COLO829 (cell line): Measurements from ENCODE around the gene PIP5K1A.
"Not testable (repeated sequence)": the region's sequence is repeated elsewhere in the genome, so short reads cannot be mapped to it uniquely, and the experiment has no call there.

Experiments used
- DNase-seq: peaks from one replicate; pipeline ENCODE4 v3.0.0; 2012; ENCODE audit warnings: low spot score

The PIP5K1A gene

GRCh38 chr1:151192047-151192446, 6.3 kb upstream of the PIP5K1A start:
- DNase-seq, result no peak

GRCh38 chr1:151193304-151193703, 5.0 kb upstream of the PIP5K1A start:
- DNase-seq, result no peak

- no peak for DNase-seq
Measured at GRCh38 chr1:151193856-151194255, 4.5 kb upstream of the PIP5K1A start.

GRCh38 chr1:151194894-151195594, 3.3 kb upstream of the PIP5K1A start:
- DNase-seq, result peak; percentile 38

- peak; percentile 90 for DNase-seq
Measured at GRCh38 chr1:151196292-151196800, 2.0 kb upstream of the PIP5K1A start.

- DNase-seq, result no peak
Measured at GRCh38 chr1:151197863-151198253, 494 bp upstream of the PIP5K1A start.

- DNase-seq, result peak; percentile 53
Measured at GRCh38 chr1:151199873-151200581, 1.7 kb downstream of the PIP5K1A start.

GRCh38 chr1:151205381-151205965, 7.1 kb downstream of the PIP5K1A start:
- DNase-seq, result not testable (repeated sequence)

- no peak for DNase-seq
Measured at GRCh38 chr1:151210830-151211229, 12.5 kb downstream of the PIP5K1A start.

GRCh38 chr1:151211972-151212705, 13.8 kb downstream of the PIP5K1A start:
- no peak for DNase-seq

- no peak for DNase-seq
Measured at GRCh38 chr1:151213560-151213959, 15.2 kb downstream of the PIP5K1A start.

GRCh38 chr1:151221616-151222015, 23.3 kb downstream of the PIP5K1A start:
- no peak for DNase-seq

- no peak for DNase-seq
Measured at GRCh38 chr1:151222130-151222529, 23.8 kb downstream of the PIP5K1A start.

- no peak for DNase-seq
Measured at GRCh38 chr1:151235235-151235634, 36.9 kb downstream of the PIP5K1A start.

GRCh38 chr1:151237678-151238466, 39.5 kb downstream of the PIP5K1A start:
- no peak for DNase-seq

GRCh38 chr1:151238467-151238739, 40.1 kb downstream of the PIP5K1A start:
- peak; percentile 96 for DNase-seq

GRCh38 chr1:151242442-151242841, 44.1 kb downstream of the PIP5K1A start:
- no peak for DNase-seq

- DNase-seq, result no peak
Measured at GRCh38 chr1:151243683-151244216, 45.4 kb downstream of the PIP5K1A start.

GRCh38 chr1:151246786-151247185, 48.4 kb downstream of the PIP5K1A start:
- no peak for DNase-seq

GRCh38 chr1:151251656-151252470, 53.5 kb downstream of the PIP5K1A start:
- peak; percentile 89 for DNase-seq
